Eye (tissue), 1 donor: ENCODE measurements around the gene NFKBIA.
"Not testable (repeated sequence)": the region's sequence is repeated elsewhere in the genome, so short reads cannot be mapped to it uniquely, and the experiment has no call there.

Source experiments
- DNase-seq: peaks from one replicate; pipeline ENCODE4 v3.0.0-alpha.2; 2015

Gene NFKBIA

GRCh38 chr14:35389315-35389667 lies 15.3 kb downstream of the NFKBIA start:
- DNase-seq, result no peak

DNA sequence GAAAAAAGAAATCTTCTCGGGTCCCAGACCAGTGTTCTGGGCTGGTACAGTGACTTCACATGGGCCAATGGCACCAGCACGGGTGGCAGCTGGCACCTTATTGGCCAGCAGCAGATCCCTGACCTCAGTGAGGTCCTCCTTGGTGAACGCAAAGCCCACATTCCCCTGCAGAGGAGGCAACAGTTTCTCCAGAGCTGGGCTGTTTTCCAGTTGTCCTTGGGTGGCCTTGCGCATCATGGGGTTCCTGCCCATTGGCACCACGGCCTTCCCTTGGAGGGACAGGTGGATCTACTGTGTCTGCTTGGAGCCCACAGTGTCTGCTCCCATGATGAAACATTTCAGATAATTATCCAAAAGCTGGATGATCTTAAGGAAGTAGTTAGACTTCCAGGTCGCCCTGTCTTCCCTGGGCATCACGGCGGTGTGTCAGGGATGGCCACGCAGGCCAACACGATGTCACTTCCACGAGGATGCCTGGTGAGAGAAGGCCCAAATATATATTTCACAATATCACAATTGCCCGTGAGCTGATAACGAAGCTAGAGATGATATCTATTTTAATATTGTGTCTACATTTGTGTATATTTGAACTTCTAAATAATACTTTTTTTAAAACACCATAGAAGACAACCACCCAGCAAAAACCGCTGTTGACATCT lies 15.8 kb downstream of the NFKBIA start:
- no peak for DNase-seq

DNA sequence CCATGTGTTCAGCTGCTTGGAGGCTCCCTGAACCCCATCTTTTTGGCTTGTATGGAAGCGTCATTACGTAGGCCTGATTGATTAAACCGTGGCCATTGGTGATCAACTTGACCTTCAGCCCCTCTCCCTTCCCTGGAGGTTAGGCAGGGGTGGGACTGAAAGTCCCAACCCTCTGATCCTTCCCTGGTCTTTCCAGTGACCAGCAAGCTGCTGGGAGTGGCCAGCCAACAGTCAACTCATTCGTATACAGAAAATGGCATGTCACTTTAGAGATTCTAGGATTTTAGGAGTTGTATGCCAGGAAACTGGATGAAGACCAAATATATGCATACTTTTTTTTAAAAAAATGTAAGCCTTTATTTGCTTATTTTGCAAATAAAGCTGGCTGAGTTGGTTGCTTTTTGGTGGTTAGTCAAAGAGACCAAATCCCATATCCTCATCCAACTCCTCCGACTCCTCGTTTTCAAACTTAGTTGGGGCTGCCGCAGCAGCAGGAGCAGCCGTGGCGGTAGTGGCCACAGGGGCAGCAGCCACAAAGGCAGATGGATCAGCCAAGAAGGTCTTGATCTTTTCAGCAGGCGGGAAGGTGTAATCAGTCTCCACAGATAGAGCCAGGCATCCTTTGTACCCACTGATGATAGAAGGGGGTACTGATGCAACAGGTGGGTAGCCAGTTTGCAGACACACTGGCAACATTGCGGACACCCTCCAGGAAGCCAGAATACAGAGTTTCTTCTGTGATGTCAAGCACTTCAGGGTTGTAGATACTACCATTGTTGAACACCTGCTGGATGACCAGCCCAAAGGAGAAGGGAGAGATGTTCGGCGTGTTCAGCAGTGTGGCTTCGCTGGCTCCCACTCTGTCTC lies 16.6 kb downstream of the NFKBIA start:
- DNase-seq, result no peak

DNA sequence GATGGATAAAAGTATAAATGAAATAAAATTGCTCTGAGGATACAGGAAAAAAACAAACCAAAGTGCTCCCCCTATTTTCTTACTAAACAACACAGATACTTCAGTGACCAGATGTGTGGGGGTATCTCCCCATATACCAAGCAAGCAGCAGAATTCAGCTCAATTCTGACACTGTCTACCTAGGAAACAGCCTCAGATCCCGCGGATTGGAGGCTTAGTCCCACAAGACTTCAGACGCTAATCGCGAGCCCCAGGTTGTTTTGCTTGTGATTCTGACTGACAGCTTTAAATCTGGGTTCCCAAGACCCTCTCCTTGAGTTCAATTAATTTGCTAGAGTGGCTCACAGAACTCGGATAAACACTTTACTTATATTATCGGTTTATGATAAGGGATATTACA lies 17.3 kb downstream of the NFKBIA start:
- DNase-seq, result no peak

DNA sequence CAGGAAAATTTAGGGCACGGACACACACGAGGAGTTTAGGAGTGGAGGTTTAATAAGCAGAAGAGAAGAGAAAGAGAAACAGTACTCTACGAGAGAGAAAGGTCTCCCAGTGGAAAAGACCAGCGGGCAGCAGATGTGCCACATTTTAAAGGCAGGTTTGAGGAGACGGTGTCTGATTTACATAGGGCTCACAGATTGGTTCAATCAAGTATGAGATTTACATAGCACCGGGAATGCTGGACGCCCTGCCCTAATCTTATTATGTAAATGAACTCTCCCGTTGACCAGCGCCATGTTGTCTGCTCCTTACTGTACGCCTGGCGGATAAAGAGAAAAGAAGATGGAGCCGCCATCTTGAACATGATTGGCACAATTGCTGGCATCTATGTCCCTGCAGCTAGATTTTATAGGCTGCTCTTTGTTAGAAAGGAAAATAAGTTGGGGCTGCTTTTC lies 17.9 kb downstream of the NFKBIA start:
- peak; percentile 58 for DNase-seq

DNA sequence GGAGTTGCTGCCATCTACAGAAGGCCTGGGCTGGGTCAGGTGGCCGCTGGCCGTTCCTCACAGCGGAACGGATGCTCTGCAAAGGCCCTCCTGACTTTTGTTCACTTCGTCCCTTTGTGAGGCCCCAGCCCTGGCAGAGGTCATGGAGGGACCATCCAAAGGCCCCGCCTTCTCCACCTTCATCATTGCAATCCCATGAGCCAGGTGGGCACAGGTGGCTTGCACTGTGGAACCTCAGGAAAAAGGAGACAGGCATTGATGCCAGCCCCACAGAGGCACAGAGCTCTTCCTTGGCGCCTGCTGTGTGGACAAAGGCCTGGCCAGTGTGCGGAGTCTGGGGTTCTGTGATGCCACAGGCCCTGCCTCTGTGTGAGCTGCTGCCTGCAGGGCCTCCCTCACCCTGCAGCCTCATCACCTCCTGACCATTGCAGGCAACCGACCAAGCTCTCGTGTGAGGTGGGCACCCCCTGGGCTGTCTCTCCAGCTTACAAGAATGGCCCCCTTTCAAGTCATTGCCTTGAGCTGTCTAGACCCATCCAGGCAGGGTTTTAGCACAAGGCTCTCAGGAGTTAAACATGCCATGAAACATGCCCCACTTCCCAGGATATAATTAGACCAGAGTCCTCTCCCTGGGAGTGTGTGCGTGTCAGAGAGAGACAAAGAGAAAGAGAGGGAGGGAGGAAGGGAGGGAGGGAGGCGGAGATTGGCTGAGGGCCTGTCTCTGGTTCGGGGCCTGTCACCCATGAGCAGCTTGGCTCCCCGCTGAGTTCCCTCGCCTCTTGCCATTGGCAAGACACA lies 19.3 kb downstream of the NFKBIA start:
- DNase-seq, result peak; percentile 93

GRCh38 chr14:35384455-35385041 lies 20.0 kb downstream of the NFKBIA start:
- DNase-seq, result peak; percentile 33

- no peak for DNase-seq
Measured at GRCh38 chr14:35383569-35384454, 20.7 kb downstream of the NFKBIA start.

- no peak for DNase-seq
Measured at GRCh38 chr14:35380794-35381193, 23.8 kb downstream of the NFKBIA start.

- DNase-seq, result not testable (repeated sequence)
Measured at GRCh38 chr14:35379234-35379933, 25.2 kb downstream of the NFKBIA start.

- no peak for DNase-seq
Measured at GRCh38 chr14:35378425-35379233, 25.9 kb downstream of the NFKBIA start.

GRCh38 chr14:35375558-35376025 lies 29.0 kb downstream of the NFKBIA start:
- DNase-seq, result no peak

- no peak for DNase-seq
Measured at GRCh38 chr14:35374263-35374712, 30.3 kb downstream of the NFKBIA start.

GRCh38 chr14:35373208-35373607 lies 31.3 kb downstream of the NFKBIA start:
- not testable (repeated sequence) for DNase-seq

GRCh38 chr14:35370969-35371368 lies 33.6 kb downstream of the NFKBIA start:
- no peak for DNase-seq

DNA sequence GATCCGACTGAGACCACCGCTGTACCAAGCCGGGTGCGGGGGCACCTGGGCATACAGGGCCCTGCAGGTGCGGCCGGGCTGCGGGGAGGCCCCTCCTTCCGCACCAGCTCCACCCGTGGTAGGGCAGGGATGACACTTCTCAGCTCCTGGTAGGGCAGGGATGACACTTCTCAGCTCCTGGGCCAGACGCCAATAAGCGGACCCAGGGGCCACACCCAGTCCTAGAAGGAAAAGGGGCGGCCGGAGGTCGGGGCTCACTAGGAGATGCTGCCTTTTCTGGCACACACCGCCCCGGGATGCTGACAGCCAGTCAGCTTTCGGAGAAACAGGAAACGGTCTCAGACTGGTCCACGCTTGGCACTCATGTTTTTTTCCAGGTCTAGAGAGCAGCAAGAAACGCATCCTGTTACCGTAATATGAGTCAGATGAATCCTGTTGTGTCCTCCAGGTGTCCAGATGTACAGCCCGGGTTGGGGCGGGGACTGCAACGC lies 34.8 kb downstream of the NFKBIA start:
- no peak for DNase-seq

DNA sequence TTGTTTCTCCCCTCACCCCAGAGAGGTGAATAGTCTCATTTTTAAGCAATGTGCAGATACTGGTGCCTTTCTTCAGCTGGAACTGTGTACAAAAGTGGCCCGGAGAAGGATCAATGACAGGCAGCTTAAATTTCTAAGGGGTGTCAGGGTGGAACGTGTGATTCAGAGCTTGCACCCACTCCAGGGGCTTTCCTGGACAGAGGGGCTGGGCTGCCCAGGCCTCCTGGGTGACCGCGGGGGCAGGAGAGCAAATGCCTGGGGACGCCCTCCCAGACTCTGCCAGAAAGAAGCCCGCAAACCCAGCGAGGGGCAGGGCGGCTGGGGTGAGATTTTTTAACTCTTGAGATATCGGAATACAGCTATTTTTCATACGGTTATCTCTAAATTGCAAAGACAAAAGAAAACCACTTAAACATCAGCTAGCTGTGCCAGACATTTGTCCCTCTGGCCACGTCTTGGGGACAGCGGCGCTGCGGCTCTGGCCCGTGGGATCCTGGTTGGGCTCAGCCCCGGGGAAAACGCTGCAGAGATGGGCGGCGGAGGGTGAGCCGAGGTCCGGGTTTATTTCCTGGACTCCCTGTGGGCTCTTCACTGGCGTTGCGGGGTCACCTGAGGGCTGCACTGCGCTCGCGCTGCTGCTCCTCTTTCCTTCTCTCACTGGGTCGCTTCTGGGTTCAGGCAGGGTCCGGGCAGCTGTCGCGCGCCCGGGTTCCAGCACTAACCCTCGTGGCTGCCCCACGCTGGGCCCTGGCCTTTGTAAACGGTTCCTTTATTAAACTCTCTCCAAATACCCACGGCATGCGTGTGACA lies 35.8 kb downstream of the NFKBIA start:
- no peak for DNase-seq

DNA sequence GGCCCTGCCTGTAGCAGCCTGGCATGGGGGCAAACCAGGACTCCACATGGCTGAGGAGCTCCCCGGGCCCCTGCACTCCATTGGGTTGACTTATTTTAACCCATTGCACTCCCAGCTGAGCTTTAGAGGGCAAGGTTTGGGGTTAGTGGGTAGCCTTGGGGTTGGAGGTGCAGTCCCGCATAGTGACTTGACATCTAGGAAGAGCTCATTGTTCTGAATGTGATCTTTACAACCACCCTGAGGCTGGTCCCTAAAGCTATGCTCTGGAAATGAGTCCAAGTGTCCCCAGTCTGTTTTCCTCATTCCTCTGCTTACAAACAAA lies 36.4 kb downstream of the NFKBIA start:
- DNase-seq, result no peak

GRCh38 chr14:35367056-35367372 lies 37.5 kb downstream of the NFKBIA start:
- DNase-seq, result no peak
